ENCODE results near the gene SCRN2. TPM values are rescaled to one million over a fixed set of nuclear protein-coding genes. Genes with fewer than 3 reads are reported as not detected.

SCRN2 gene
- total and polyA plus RNA-seq, 2 of the 8 experiments (the other 6 are each of a cell fraction or from before 2014, with no cell fraction given) = 24.4 to 42.3 TPM

- Histone ChIP-seq H3K9me3 (ENCODE audit: insufficient read depth in 2 of 2, low read depth in 1 of 2, low read length in 1 of 2) (no peaks in the 10 kb centered on the region), H3K4me1 (replicated peaks in 1 of 4; ENCODE audit: control insufficient read depth in 3 of 4, insufficient read depth in 4 of 4, low read length in 3 of 4) (peaks cover 0 to 12% (median 7%) of the 10 kb centered on the region in 4 experiments; a peak in 6 of 7 replicates), H3K4me2 (ENCODE audit: insufficient read depth in 1 of 2, low read depth in 2 of 2, low read length in 2 of 2) (peak within 1 kb of the TSS; percentile 72 to 97), H2BK120ac (replicated peaks; ENCODE audit: low read depth, low read length) (no peak within 1 kb of the TSS), H2BK5ac (ENCODE audit: low read depth, low read length) (peak within 1 kb of the TSS; percentile 41; the same call in 1 of the 2 replicates), H3K4me3 (ENCODE audit: extremely low read depth in 1 of 4, insufficient read depth in 2 of 4, low read depth in 3 of 4, low read length in 4 of 4) (peak within 1 kb of the TSS; percentile 42 to 70 (median 70)), H2AFZ (ENCODE audit: low read length) (peak within 1 kb of the TSS; percentile 15; the same call in 1 of the 2 replicates), H3K56ac (replicated peaks; ENCODE audit: insufficient read length, low read depth, low read length) (no peak within 1 kb of the TSS), H4K5ac (ENCODE audit: insufficient read length, low read depth, low read length) (peak within 1 kb of the TSS; percentile 2), H3K27me3 (replicated peaks in 1 of 4; ENCODE audit: control insufficient read depth in 3 of 4, extremely low read depth in 1 of 4, insufficient read depth in 3 of 4, low read length in 3 of 4) (no peaks in the 10 kb centered on the region), H3K79me2 (ENCODE audit: control insufficient read depth in 1 of 2, insufficient read depth in 2 of 2, low read length in 2 of 2) (no peaks in the 10 kb centered on the region), H3K23ac (ENCODE audit: insufficient read length) (no peak within 1 kb of the TSS), H3K4ac (replicated peaks; ENCODE audit: insufficient read length, low read depth, low read length) (no peak within 1 kb of the TSS), H3K79me1 (ENCODE audit: low read depth, low read length) (no peaks in the 10 kb centered on the region), H3K14ac (ENCODE audit: insufficient read length) (no peak within 1 kb of the TSS), H3K9ac (replicated peaks in 1 of 4; ENCODE audit: extremely low read depth in 1 of 4, low read depth in 3 of 4, low read length in 3 of 4) (peak within 1 kb of the TSS in 1 of 4 experiments; percentile 0; a peak in 2 of 7 replicates), H3K27ac (ENCODE audit: low read depth, low read length) (no peak within 1 kb of the TSS), H2BK15ac (ENCODE audit: low read length) (no peak within 1 kb of the TSS), H3K36me3 (ENCODE audit: control insufficient read depth in 2 of 4, insufficient read depth in 4 of 4, low read length in 3 of 4) (peaks cover 5 to 22% (median 15%) of the 10 kb centered on the region in 4 experiments; a peak in 6 of 8 replicates), H2BK20ac (ENCODE audit: low read length) (no peak within 1 kb of the TSS), H2BK12ac (ENCODE audit: low read depth, low read length) (peak within 1 kb of the TSS; percentile 19; the same call in 1 of the 2 replicates), H3K18ac (ENCODE audit: extremely low read depth, low read length) (peak within 1 kb of the TSS; percentile 48; the same call in 1 of the 2 replicates), H4K20me1 (replicated peaks in 1 of 2; ENCODE audit: control insufficient read depth in 1 of 2, insufficient read depth in 2 of 2, low read length in 2 of 2) (no peaks in the 10 kb centered on the region), H4K8ac (ENCODE audit: extremely low read depth, insufficient read depth, low read length) (peak within 1 kb of the TSS; percentile 88; the same call in 1 of the 2 replicates), H2AK5ac (ENCODE audit: low read depth, low read length) (no peak within 1 kb of the TSS), H4K91ac (replicated peaks; ENCODE audit: insufficient read length, low read length) (peak within 1 kb of the TSS; percentile 70), H3K23me2 (ENCODE audit: low read depth, low read length) (peaks cover 8% of the 10 kb centered on the region; the same call in 1 of the 2 replicates)
- 14% methylated on average over 20 of the region's 21 CpGs; no CpG with 5 or more reads in 1 of the 2 experiments for WGBS, 2 experiments (ENCODE audit: extremely low coverage in 1 of 2, insufficient coverage in 1 of 2, insufficient read length in 1 of 2, insufficient replicate concordance in 2 of 2, low coverage in 1 of 2, low lambda C conversion rate in 2 of 2, missing lambda C conversion rate in 1 of 2)
- CTCF ChIA-PET (ENCODE audit: partially characterized antibody) = interaction anchor here (0.5 to 2.2 kb wide), 14 partner anchors 7 to 198 kb away, joined by 3 to 10 read pairs (median 4); partner anchors contain the start of gene SCRN2
- FAIRE-seq (peak; percentile 78), DNase-seq (ENCODE audit: low read depth in 1 of 2, low spot score in 2 of 2) (peak; percentile 60 to 79)
- POLR2A ChIA-PET (ENCODE audit: partially characterized antibody) = interaction anchor here (0.6 to 2.6 kb wide), 8 partner anchors 9 to 160 kb away, joined by 3 to 10 read pairs (median 4); partner anchors contain the start of genes LRRC46, MRPL10 and SP2
- peak; percentile 91 to 93; a peak in 3 of 4 replicates for TF ChIP-seq SIN3A (conservative IDR thresholded peaks at IDR 0.05 in 1 of 2, IDR thresholded peaks at IDR 0.05 in 1 of 2; ENCODE audit: low read depth in 1 of 2, low read length in 2 of 2)
- peak; percentile 58; the same call in 1 of the 2 replicates for TF ChIP-seq JUND (IDR thresholded peaks at IDR 0.05; ENCODE audit: low read length)
- no peak for TF ChIP-seq RFX5 (IDR thresholded peaks at IDR 0.05; ENCODE audit: borderline replicate concordance, low read depth, low read length)
- TF ChIP-seq ATF2 (IDR thresholded peaks at IDR 0.05; ENCODE audit: low read length) = no peak; the same call in 1 of the 2 replicates
- no peak for TF ChIP-seq BCL11A (IDR thresholded peaks at IDR 0.05; ENCODE audit: low read depth in 2 of 2, low read length in 2 of 2)
- TF ChIP-seq RXRA (IDR thresholded peaks at IDR 0.05; ENCODE audit: insufficient read depth, low read depth, low read length) = no peak
- no peak for TF ChIP-seq KDM1A (IDR thresholded peaks at IDR 0.05; ENCODE audit: borderline replicate concordance, low read length)
Measured at GRCh38 chr17:47821424-47822391, 19.4 kb downstream of the SCRN2 start, which contains the start of gene OSBPL7. Gene OSBPL7, minus strand, starts transcription at chr17:47821794. Its CDS starts 1,516 bp downstream, at chr17:47820278.

Measured in H1 (cell line).